SK-N-SH treated with all-trans-retinoic acid at 6 μM for 48 hours (cell line): ENCODE data around the gene HOXA7.

Experiments used
- CREB5 ChIP-seq: fragments of 250-450 bp; sonication (Bioruptor Pico); IDR thresholded peaks from 2 replicates; pipeline ENCODE4 v1.5.1; 2020; ENCODE audit warnings: low read depth, mild to moderate bottlenecking, moderate library complexity
- PATZ1 ChIP-seq: fragments of 250-450 bp; sonication (Bioruptor Pico); IDR thresholded peaks from 2 replicates; pipeline ENCODE4 v1.8.0; 2020; ENCODE audit warnings: mild to moderate bottlenecking, moderate library complexity, borderline replicate concordance
- TCF4 ChIP-seq: fragments of 250-450 bp; sonication (Bioruptor Pico); IDR thresholded peaks from 2 replicates; pipeline ENCODE4 v1.8.0; 2021; ENCODE audit warnings: mild to moderate bottlenecking, moderate library complexity, borderline replicate concordance

- no peak for TF ChIP-seq TCF4 (CRISPR knock-in tag)
- TF ChIP-seq CREB5 (CRISPR knock-in tag): no peak
- TF ChIP-seq PATZ1 (CRISPR knock-in tag): no peak
Measured at GRCh38 chr7:27112955-27113949, 43.2 kb downstream of the HOXA7 start.
